GM13976 (cell line): ENCODE data around the gene DLK2.

Source experiments
- DNase-seq: peaks from one replicate; pipeline ENCODE4 v3.0.0; 2012; ENCODE audit warnings: low spot score
- CTCF ChIP-seq: IDR thresholded peaks from 2 replicates; pipeline ENCODE4 v1.5.1; 2012; ENCODE audit warnings: borderline replicate concordance, mild to moderate bottlenecking; ENCODE audit not compliant: insufficient read depth; ENCODE audit errors: extremely low read depth, missing control alignments, control extremely low read depth
- in situ Hi-C: fragments of 300-500 bp; cut with MboI; formaldehyde crosslinking; loops from one replicate; pipeline ENCODE4 v1.12.0; 2022; ENCODE audit warnings: low sequenced_read_pairs, mixed read lengths, inconsistent platforms; ENCODE audit not compliant: unreplicated experiment

The DLK2 gene

GRCh38 chr6:43454696-43455530 lies 435 bp downstream of the DLK2 start:
- DNase-seq: peak; percentile 88
- in situ Hi-C loops: no loop called here
- no peak for TF ChIP-seq CTCF

GRCh38 chr6:43454290-43454695 lies 1.1 kb downstream of the DLK2 start:
- in situ Hi-C loops: no loop called here
- DNase-seq: no peak
- peak; percentile 93 for TF ChIP-seq CTCF

- in situ Hi-C loops: no loop called here
- no peak for TF ChIP-seq CTCF
- no peak for DNase-seq
These were observed 1.5 kb downstream of the DLK2 start for GRCh38 chr6:43453831-43454230.

- no peak for TF ChIP-seq CTCF
- DNase-seq: no peak
- in situ Hi-C loops: no loop called here
These were observed 2.5 kb downstream of the DLK2 start for GRCh38 chr6:43452896-43453295.

GRCh38 chr6:43451939-43452338 lies 3.4 kb downstream of the DLK2 start:
- no peak for DNase-seq
- TF ChIP-seq CTCF: no peak
- in situ Hi-C loops: no loop called here

- TF ChIP-seq CTCF: no peak
- DNase-seq: no peak
- in situ Hi-C loops: no loop called here
These were observed 4.0 kb downstream of the DLK2 start for GRCh38 chr6:43451348-43451747.
